OCI-LY1 (cell line): ENCODE results near the gene ALDH3B1.

Experiments used
- H2AFZ ChIP-seq: fragments of 200-600 bp; sonication (generic), shearing (Covaris generic); 2 replicates; pipeline ENCODE4 v1.6.0; 2014; ENCODE audit warnings: antibody characterized with exemption, mild to moderate bottlenecking, low read length
- H3F3A ChIP-seq: fragments of 200-600 bp; sonication (generic), shearing (Covaris generic); 2 replicates; pipeline ENCODE4 v1.6.0; 2014; ENCODE audit warnings: mild to moderate bottlenecking, antibody characterized with exemption, low read length, moderate library complexity; ENCODE audit not compliant: insufficient read depth
- H3K27ac ChIP-seq: fragments of 200-600 bp; sonication (generic); 2 replicates; pipeline ENCODE4 v1.5.1; 2014; ENCODE audit warnings: low read length, mixed run types, mild to moderate bottlenecking, low read depth; ENCODE audit not compliant: poor library complexity, severe bottlenecking
- H3K27me3 ChIP-seq: fragments of 200-600 bp; sonication (generic); 2 replicates; pipeline ENCODE4 v1.6.0; 2014; ENCODE audit warnings: antibody characterized with exemption, mild to moderate bottlenecking, low read length, moderate library complexity; ENCODE audit not compliant: insufficient read depth
- H3K36me3 ChIP-seq: fragments of 200-600 bp; sonication (generic); 2 replicates; pipeline ENCODE4 v1.6.1; 2014; ENCODE audit warnings: mild to moderate bottlenecking, antibody characterized with exemption, low read length, moderate library complexity, mixed read lengths; ENCODE audit not compliant: insufficient read depth
- H3K4me1 ChIP-seq: fragments of 200-600 bp; sonication (generic); 2 replicates; pipeline ENCODE4 v1.5.1; 2014; ENCODE audit warnings: mild to moderate bottlenecking, low read length, moderate library complexity; ENCODE audit not compliant: insufficient read depth, severe bottlenecking
- H3K4me2 ChIP-seq: fragments of 200-600 bp; sonication (generic), shearing (Covaris generic); 2 replicates; pipeline ENCODE4 v1.6.1; 2014; ENCODE audit warnings: low read length
- H3K4me3 ChIP-seq: fragments of 200-600 bp; sonication (generic); 2 replicates; pipeline ENCODE4 v1.5.1; 2014; ENCODE audit warnings: low read length, low read depth, mild to moderate bottlenecking, mixed read lengths; ENCODE audit not compliant: poor library complexity, severe bottlenecking
- H3K79me2 ChIP-seq: fragments of 200-600 bp; shearing (Covaris generic); 2 replicates; pipeline ENCODE4 v1.6.1; 2016; ENCODE audit warnings: mixed run types, low read length, mixed read lengths; ENCODE audit not compliant: insufficient read depth
- H3K9ac ChIP-seq: fragments of 200-600 bp; sonication (generic), shearing (Covaris generic); 2 replicates; pipeline ENCODE4 v1.6.1; 2014; ENCODE audit warnings: mild to moderate bottlenecking, low read length, mixed read lengths
- H3K9me2 ChIP-seq: fragments of 200-600 bp; sonication (generic), shearing (Covaris generic); 2 replicates; pipeline ENCODE4 v1.6.1; 2014; ENCODE audit warnings: low read depth, mild to moderate bottlenecking, low read length, mixed read lengths
- H3K9me3 ChIP-seq: fragments of 200-600 bp; shearing (Covaris generic); 2 replicates; pipeline ENCODE4 v1.6.1; 2014; ENCODE audit warnings: low read length, mixed read lengths
- H4K20me1 ChIP-seq: fragments of 200-600 bp; sonication (generic), shearing (Covaris generic); 2 replicates; pipeline ENCODE4 v1.6.0; 2016; ENCODE audit warnings: mild to moderate bottlenecking, low read length; ENCODE audit not compliant: insufficient read depth
- CTCF ChIP-seq: fragments of 200-600 bp; sonication (generic), shearing (Covaris generic); IDR thresholded peaks from 2 replicates; pipeline ENCODE4 v1.5.1; 2017; ENCODE audit warnings: mild to moderate bottlenecking, antibody characterized with exemption, low read length, moderate library complexity, mixed read lengths
- EZH2 ChIP-seq: fragments of 200-600 bp; sonication (generic), shearing (Covaris generic); IDR thresholded peaks from 2 replicates; pipeline ENCODE4 v1.8.0; 2017; ENCODE audit warnings: borderline replicate concordance, mixed run types, mild to moderate bottlenecking, antibody characterized with exemption, low read length, moderate library complexity, mixed read lengths

The ALDH3B1 gene

GRCh38 chr11:68071281-68072048 is 61.3 kb downstream of the ALDH3B1 start:
- no peak overlapping the region for H3K9ac ChIP-seq
- TF ChIP-seq CTCF: no peak
- no peak for TF ChIP-seq EZH2

GRCh38 chr11:68074584-68075352 is 64.6 kb downstream of the ALDH3B1 start:
- Histone ChIP-seq H3F3A (no peaks in the 10 kb centered on the region; the same call in 1 of the 2 replicates), H3K4me1 (peaks cover 7% of the 10 kb centered on the region), H3K9me3 (no peaks in the 10 kb centered on the region), H3K27me3 (no peaks in the 10 kb centered on the region), H3K9ac (no peak overlapping the region), H4K20me1 (no peaks in the 10 kb centered on the region), H2AFZ (no peak overlapping the region), H3K4me2 (no peak overlapping the region), H3K79me2 (no peaks in the 10 kb centered on the region), H3K9me2 (no peaks in the 10 kb centered on the region), H3K4me3 (no peak overlapping the region), H3K27ac (no peak overlapping the region), H3K36me3 (peaks cover 22% of the 10 kb centered on the region)
- no peak for TF ChIP-seq CTCF
- no peak for TF ChIP-seq EZH2

More at GRCh38 chr11:68071281-68072048, 61.3 kb downstream of the ALDH3B1 start:
- no peaks in the 10 kb centered on the region for H3F3A ChIP-seq
- H3K9me3 ChIP-seq: no peaks in the 10 kb centered on the region
- H4K20me1 ChIP-seq: no peaks in the 10 kb centered on the region
- no peak overlapping the region for H3K4me3 ChIP-seq
- no peak overlapping the region for H3K27ac ChIP-seq
- no peaks in the 10 kb centered on the region for H3K9me2 ChIP-seq
- H3K36me3 ChIP-seq: peaks cover 51% of the 10 kb centered on the region
- no peak overlapping the region for H2AFZ ChIP-seq
- no peaks in the 10 kb centered on the region for H3K4me1 ChIP-seq
- H3K79me2 ChIP-seq: no peaks in the 10 kb centered on the region
- H3K4me2 ChIP-seq: no peak overlapping the region
- no peaks in the 10 kb centered on the region for H3K27me3 ChIP-seq

GRCh38 chr11:68076371-68077042 is 66.4 kb downstream of the ALDH3B1 start:
- Histone ChIP-seq H3K36me3 (peaks cover 26% of the 10 kb centered on the region), H3K4me1 (peaks cover 7% of the 10 kb centered on the region), H3K27me3 (no peaks in the 10 kb centered on the region), H3F3A (no peaks in the 10 kb centered on the region; the same call in 1 of the 2 replicates), H4K20me1 (no peaks in the 10 kb centered on the region), H3K4me3 (no peak overlapping the region), H3K9me2 (no peaks in the 10 kb centered on the region), H3K4me2 (no peak overlapping the region), H3K79me2 (no peaks in the 10 kb centered on the region), H3K27ac (no peak overlapping the region), H3K9me3 (no peaks in the 10 kb centered on the region), H2AFZ (no peak overlapping the region), H3K9ac (no peak overlapping the region)
- TF ChIP-seq EZH2 (no peak), CTCF (peak; percentile 65)
